Lower lobe of right lung (tissue), 2 donors: ENCODE results near the gene ABI2. TPM values are rescaled to one million over a fixed set of nuclear protein-coding genes. Genes with fewer than 3 reads are reported as not detected.
A peak's percentile ranks its signal among the peaks of the same experiment; 100 is the strongest.
"Not testable (repeated sequence)": the region's sequence is repeated elsewhere in the genome, so short reads cannot be mapped to it uniquely, and the experiment has no call there.

Source experiments
- ATAC-seq, 2 donors: fragments of 200-7000 bp; cut with Tn5 transposase; one replicate each; pipeline ENCODE4 v1.9.1; 2020 to 2022; ENCODE audit warnings: mild to moderate bottlenecking in 2 of 2, moderate library complexity in 2 of 2
- DNase-seq: peaks from one replicate; pipeline ENCODE4 v3.0.0-alpha.2; 2020
- H3K27ac ChIP-seq: fragments of 200-600 bp; one replicate; pipeline ENCODE4 v1.8.0; 2022
- H3K27me3 ChIP-seq: fragments of 200-600 bp; one replicate; pipeline ENCODE4 v1.8.0; 2022; ENCODE audit warnings: low read depth
- H3K36me3 ChIP-seq: fragments of 200-600 bp; one replicate; pipeline ENCODE4 v1.8.0; 2022; ENCODE audit warnings: mild to moderate bottlenecking
- H3K4me1 ChIP-seq: fragments of 200-600 bp; one replicate; pipeline ENCODE4 v1.8.0; 2022
- H3K4me3 ChIP-seq: fragments of 200-600 bp; one replicate; pipeline ENCODE4 v1.8.0; 2022; ENCODE audit warnings: mild to moderate bottlenecking
- H3K9me3 ChIP-seq: fragments of 200-600 bp; one replicate; pipeline ENCODE4 v1.8.0; 2022
- CTCF ChIP-seq: fragments of 200-600 bp; IDR thresholded peaks from one replicate; pipeline ENCODE4 v1.8.0; 2022; ENCODE audit warnings: antibody characterized with exemption, mild to moderate bottlenecking
- intact Hi-C: fragments of 100-400 bp; cut with DNase I; formaldehyde crosslinking; loops from one replicate; pipeline ENCODE4 v1.11.0; 2022
- total RNA-seq: library from RNA; stranded (reverse); fragmentation: NEBNext Ultra II Directional; extraction: Animal tissue kit (Norgen Biotek cat#: 25700); gene quantifications from one replicate; pipeline ENCODE4 v1.2.1, GENCODE V29; 2021
- donor health status: DM: no; HTN: yes; CAD: no; lungs with severe emphysema.

ABI2 gene
- total RNA-seq, 1 donor from 2014 or later: 48.8 TPM

- intact Hi-C loops: no loop called here
- no peak overlapping the region for H3K4me3 ChIP-seq
- no peak for DNase-seq
- no peaks in the 10 kb centered on the region for H3K4me1 ChIP-seq
- H3K27ac ChIP-seq: no peak overlapping the region
- no peak for ATAC-seq
- TF ChIP-seq CTCF: no peak
- H3K27me3 ChIP-seq: no peaks in the 10 kb centered on the region
- H3K9me3 ChIP-seq: no peaks in the 10 kb centered on the region
- H3K36me3 ChIP-seq: peaks cover 49% of the 10 kb centered on the region
Observed at GRCh38 chr2:203301667-203302066, 26.5 kb upstream of the ABI2 start.

GRCh38 chr2:203302586-203302985 is 25.6 kb upstream of the ABI2 start:
- H3K9me3 ChIP-seq, H3K4me1 ChIP-seq, ATAC-seq, H3K4me3 ChIP-seq, intact Hi-C loops, DNase-seq, H3K27ac ChIP-seq, H3K27me3 ChIP-seq: not testable (repeated sequence)
- H3K36me3 ChIP-seq: peaks cover 39% of the 10 kb centered on the region

GRCh38 chr2:203310688-203311436 is 17.3 kb upstream of the ABI2 start:
- Histone ChIP-seq H3K27me3 (no peaks in the 10 kb centered on the region), H3K4me3 (no peak overlapping the region), H3K27ac (no peak overlapping the region), H3K4me1 (no peaks in the 10 kb centered on the region), H3K36me3 (peaks cover 5% of the 10 kb centered on the region), H3K9me3 (no peaks in the 10 kb centered on the region)
- DNase-seq (no peak), ATAC-seq (no peak)
- TF ChIP-seq CTCF: no peak
- intact Hi-C loops: no loop called here

- Histone ChIP-seq H3K27ac (no peak overlapping the region), H3K9me3 (no peaks in the 10 kb centered on the region), H3K27me3 (no peaks in the 10 kb centered on the region), H3K4me3 (no peak overlapping the region), H3K36me3 (no peaks in the 10 kb centered on the region), H3K4me1 (peaks cover 16% of the 10 kb centered on the region)
- ATAC-seq (no peak), DNase-seq (no peak)
- TF ChIP-seq CTCF: no peak
- intact Hi-C loops: no loop called here
Observed at GRCh38 chr2:203326356-203326755, 1.8 kb upstream of the ABI2 start.

- ATAC-seq (peak in 1 of 2 donors; percentile 2), DNase-seq (no peak)
- peaks cover 16% of the 10 kb centered on the region for H3K4me1 ChIP-seq
- H3K27me3 ChIP-seq: no peaks in the 10 kb centered on the region
- H3K4me3 ChIP-seq: peak overlapping the region; percentile 99
- H3K36me3 ChIP-seq: no peaks in the 10 kb centered on the region
- intact Hi-C loops: no loop called here
- H3K9me3 ChIP-seq: no peaks in the 10 kb centered on the region
- TF ChIP-seq CTCF: no peak
- peak overlapping the region; percentile 73 for H3K27ac ChIP-seq
Observed at GRCh38 chr2:203327582-203327900, 653 bp upstream of the ABI2 start.

GRCh38 chr2:203328760-203329540 is 756 bp downstream of the ABI2 start:
- intact Hi-C loops: no loop called here
- no peak for TF ChIP-seq CTCF
- DNase-seq (peak; percentile 53), ATAC-seq (peak; percentile 77 to 86)
- Histone ChIP-seq H3K9me3 (no peaks in the 10 kb centered on the region), H3K4me1 (peaks cover 16% of the 10 kb centered on the region), H3K27me3 (no peaks in the 10 kb centered on the region), H3K27ac (peak overlapping the region; percentile 73), H3K4me3 (peak overlapping the region; percentile 99), H3K36me3 (no peaks in the 10 kb centered on the region)
